ELF-1 (cell line): ENCODE measurements around the gene P3H2.

Source experiments
- DNase-seq: peaks from one replicate; pipeline ENCODE4 v3.0.0-alpha.2; 2016; ENCODE audit warnings: low read depth, low spot score

The P3H2 gene

GRCh38 chr3:190055773-190056172 is 64.9 kb downstream of the P3H2 start:
- DNase-seq = no peak

- no peak for DNase-seq
Measured at GRCh38 chr3:190053919-190054672, 66.6 kb downstream of the P3H2 start.

GRCh38 chr3:190051641-190052040 is 69.1 kb downstream of the P3H2 start:
- DNase-seq = no peak

GRCh38 chr3:190048932-190049441 is 71.7 kb downstream of the P3H2 start:
- no peak for DNase-seq

- no peak for DNase-seq
Measured at GRCh38 chr3:190044974-190045373, 75.7 kb downstream of the P3H2 start.

GRCh38 chr3:190044142-190044541 is 76.6 kb downstream of the P3H2 start:
- DNase-seq = no peak

- DNase-seq = no peak
Measured at GRCh38 chr3:190043741-190044140, 77.0 kb downstream of the P3H2 start.

- DNase-seq = no peak
Measured at GRCh38 chr3:190042558-190042957, 78.1 kb downstream of the P3H2 start.

GRCh38 chr3:190041333-190042041 is 79.2 kb downstream of the P3H2 start:
- peak; percentile 29 for DNase-seq

GRCh38 chr3:190040145-190040544 is 80.6 kb downstream of the P3H2 start:
- no peak for DNase-seq

- peak; percentile 83 for DNase-seq
Measured at GRCh38 chr3:190038050-190038933, 82.4 kb downstream of the P3H2 start.

- peak; percentile 55 for DNase-seq
Measured at GRCh38 chr3:190036631-190037030, 84.1 kb downstream of the P3H2 start.

GRCh38 chr3:190034446-190034845 is 86.3 kb downstream of the P3H2 start:
- DNase-seq = no peak

GRCh38 chr3:190032923-190033322 is 87.8 kb downstream of the P3H2 start:
- peak; percentile 62 for DNase-seq

- DNase-seq = no peak
Measured at GRCh38 chr3:190031887-190032752, 88.6 kb downstream of the P3H2 start.

GRCh38 chr3:190027116-190027515 is 93.6 kb downstream of the P3H2 start:
- DNase-seq = no peak

GRCh38 chr3:190026154-190026553 is 94.5 kb downstream of the P3H2 start:
- DNase-seq = no peak

GRCh38 chr3:190024912-190025311 is 95.8 kb downstream of the P3H2 start:
- no peak for DNase-seq

GRCh38 chr3:190019844-190020243 is 100.9 kb downstream of the P3H2 start:
- DNase-seq = no peak

GRCh38 chr3:190019006-190019405 is 101.7 kb downstream of the P3H2 start:
- DNase-seq = no peak

- DNase-seq = no peak
Measured at GRCh38 chr3:190018460-190018859, 102.2 kb downstream of the P3H2 start.
